ENCODE data around the gene DTX3. TPM values are rescaled to one million over a fixed set of nuclear protein-coding genes. Genes with fewer than 3 reads are reported as not detected.

DTX3 gene
- total RNA-seq, 1 experiment from 2014 or later = 57.0 TPM

DNA sequence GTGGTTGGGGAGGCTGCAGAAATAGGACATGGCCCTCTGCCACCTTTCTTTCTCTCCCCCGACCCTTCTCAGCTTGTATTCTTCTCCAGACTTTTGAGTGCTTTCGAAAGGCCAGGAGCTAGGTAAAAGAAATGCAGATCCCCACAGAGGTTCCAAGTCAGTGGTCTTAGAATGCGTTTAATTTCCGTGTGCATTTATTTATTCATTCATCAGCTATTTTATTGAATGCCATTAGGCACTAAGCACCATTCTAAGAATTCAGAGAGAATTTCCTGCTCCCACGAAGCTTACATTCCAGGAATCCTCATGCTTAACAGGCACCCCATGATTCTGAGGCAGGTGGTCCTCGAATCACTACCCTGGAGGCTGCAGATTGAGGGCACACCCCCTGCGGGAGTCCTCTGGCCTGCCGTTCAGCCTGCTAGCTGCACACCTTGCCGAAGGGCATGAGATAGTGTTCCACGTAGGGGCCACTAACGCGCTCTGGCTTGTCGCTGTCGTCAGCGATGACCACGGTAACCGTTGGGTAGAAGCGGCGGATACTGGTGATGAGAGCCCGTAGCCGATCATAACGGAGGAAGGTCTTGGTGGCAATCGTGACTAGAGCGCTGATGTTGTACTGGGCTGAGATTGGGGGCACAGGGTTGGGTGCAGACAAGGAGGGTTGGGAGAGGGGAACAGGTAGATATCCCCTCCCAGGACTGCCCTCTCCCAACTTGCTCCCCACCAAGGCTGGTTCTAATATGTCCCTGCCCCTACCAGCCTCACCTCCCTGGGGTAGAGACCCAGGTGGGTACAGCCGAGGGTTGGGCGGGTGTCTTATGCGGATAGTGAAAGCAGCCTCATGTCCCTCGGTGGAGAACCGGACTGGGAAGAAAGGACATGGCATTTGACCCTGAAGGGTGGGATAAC is 23.9 kb downstream of the DTX3 start:
- peaks cover 21% of the 10 kb centered on the region for H3K4me1 Mint-ChIP-seq
- H3K4me3 Mint-ChIP-seq = peak overlapping the region; percentile 64
- ChIA-PET CTCF (interaction anchor here (0.9 to 2.1 kb wide), 8 partner anchors 9 to 128 kb away, joined by 3 to 14 read pairs (median 8); partner anchors contain the start of gene ARHGEF25), POLR2A (interaction anchor here (1.1 kb wide), 1 partner anchor 9 kb away, joined by 3 read pairs; no protein-coding TSS in a partner anchor)
- H3K9me3 Mint-ChIP-seq = no peaks in the 10 kb centered on the region
- ATAC-seq (no peak), DNase-seq (ENCODE audit: low spot score) (no peak)
- TF ChIP-seq, protein P1, sequence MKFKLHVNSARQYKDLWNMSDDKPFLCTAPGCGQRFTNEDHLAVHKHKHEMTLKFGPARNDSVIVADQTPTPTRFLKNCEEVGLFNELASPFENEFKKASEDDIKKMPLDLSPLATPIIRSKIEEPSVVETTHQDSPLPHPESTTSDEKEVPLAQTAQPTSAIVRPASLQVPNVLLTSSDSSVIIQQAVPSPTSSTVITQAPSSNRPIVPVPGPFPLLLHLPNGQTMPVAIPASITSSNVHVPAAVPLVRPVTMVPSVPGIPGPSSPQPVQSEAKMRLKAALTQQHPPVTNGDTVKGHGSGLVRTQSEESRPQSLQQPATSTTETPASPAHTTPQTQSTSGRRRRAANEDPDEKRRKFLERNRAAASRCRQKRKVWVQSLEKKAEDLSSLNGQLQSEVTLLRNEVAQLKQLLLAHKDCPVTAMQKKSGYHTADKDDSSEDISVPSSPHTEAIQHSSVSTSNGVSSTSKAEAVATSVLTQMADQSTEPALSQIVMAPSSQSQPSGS (CRISPR knock-in tag; IDR thresholded peaks at IDR 0.05; ENCODE audit: borderline replicate concordance, low read depth) = no peak
- no peak for TF ChIP-seq ZNF138 (CRISPR knock-in tag; conservative IDR thresholded peaks at IDR 0.05)
- peaks cover 98% of the 10 kb centered on the region for H3K27me3 Mint-ChIP-seq (ENCODE audit: low read depth)
- no peaks in the 10 kb centered on the region for H3K36me3 Mint-ChIP-seq
- no peak overlapping the region for H3K27ac Mint-ChIP-seq

DNA sequence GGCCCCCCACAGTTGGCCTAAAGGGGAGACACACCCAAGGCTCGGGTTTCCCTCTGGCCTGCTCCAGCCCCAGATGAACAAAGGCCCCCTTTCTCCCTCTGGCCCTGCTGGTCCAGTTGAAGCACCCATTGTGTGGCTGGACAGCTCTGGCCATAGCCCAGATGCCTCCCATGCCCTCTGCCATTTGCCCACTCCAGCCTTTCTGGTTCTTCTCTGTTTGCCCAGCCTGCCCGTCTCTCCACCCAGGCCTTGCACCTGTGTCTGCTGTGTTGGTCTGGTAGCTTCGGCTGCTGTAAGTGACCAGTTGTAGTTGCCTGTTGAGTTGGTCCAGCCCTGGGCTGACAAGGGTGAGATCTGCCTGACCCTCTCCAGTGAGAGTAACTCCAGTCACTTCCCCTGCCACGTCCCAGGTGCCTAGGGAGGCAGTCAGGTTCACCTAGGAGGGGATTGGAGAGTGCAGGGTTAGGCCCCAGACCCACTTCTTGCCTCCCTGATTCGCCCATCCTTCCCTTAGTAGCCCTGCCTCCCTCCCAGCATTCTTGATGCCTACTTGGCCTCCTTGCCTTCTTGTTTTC is 25.4 kb downstream of the DTX3 start:
- DNase-seq (ENCODE audit: low spot score) = no peak
- TF ChIP-seq ZNF121 (CRISPR knock-in tag; IDR thresholded peaks at IDR 0.05) = no peak
- TF ChIP-seq ZNF423 (CRISPR knock-in tag; IDR thresholded peaks at IDR 0.05) = no peak
- TF ChIP-seq, protein P2, sequence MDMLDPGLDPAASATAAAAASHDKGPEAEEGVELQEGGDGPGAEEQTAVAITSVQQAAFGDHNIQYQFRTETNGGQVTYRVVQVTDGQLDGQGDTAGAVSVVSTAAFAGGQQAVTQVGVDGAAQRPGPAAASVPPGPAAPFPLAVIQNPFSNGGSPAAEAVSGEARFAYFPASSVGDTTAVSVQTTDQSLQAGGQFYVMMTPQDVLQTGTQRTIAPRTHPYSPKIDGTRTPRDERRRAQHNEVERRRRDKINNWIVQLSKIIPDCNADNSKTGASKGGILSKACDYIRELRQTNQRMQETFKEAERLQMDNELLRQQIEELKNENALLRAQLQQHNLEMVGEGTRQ (CRISPR knock-in tag; IDR thresholded peaks at IDR 0.05) = no peak
- no peak for TF ChIP-seq NFATC4 (CRISPR knock-in tag; IDR thresholded peaks at IDR 0.05)
- TF ChIP-seq, protein P3, sequence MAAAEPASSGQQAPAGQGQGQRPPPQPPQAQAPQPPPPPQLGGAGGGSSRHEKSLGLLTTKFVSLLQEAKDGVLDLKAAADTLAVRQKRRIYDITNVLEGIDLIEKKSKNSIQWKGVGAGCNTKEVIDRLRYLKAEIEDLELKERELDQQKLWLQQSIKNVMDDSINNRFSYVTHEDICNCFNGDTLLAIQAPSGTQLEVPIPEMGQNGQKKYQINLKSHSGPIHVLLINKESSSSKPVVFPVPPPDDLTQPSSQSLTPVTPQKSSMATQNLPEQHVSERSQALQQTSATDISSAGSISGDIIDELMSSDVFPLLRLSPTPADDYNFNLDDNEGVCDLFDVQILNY (CRISPR knock-in tag; IDR thresholded peaks at IDR 0.05) = no peak
- TF ChIP-seq TP53 (CRISPR knock-in tag; IDR thresholded peaks at IDR 0.05) = no peak
- H3K27me3 Mint-ChIP-seq (ENCODE audit: low read depth) = peaks cover 97% of the 10 kb centered on the region
- no peak for ATAC-seq
- CTCF ChIA-PET = interaction anchor here (1.3 to 2.7 kb wide), 3 partner anchors 9 to 64 kb away, joined by 3 to 10 read pairs (median 10); partner anchors contain the start of gene OS9
- no peaks in the 10 kb centered on the region for H3K9me3 Mint-ChIP-seq
- H3K36me3 Mint-ChIP-seq = no peaks in the 10 kb centered on the region
- H3K4me3 Mint-ChIP-seq = no peak overlapping the region
- H3K27ac Mint-ChIP-seq = no peak overlapping the region
- H3K4me1 Mint-ChIP-seq = peaks cover 21% of the 10 kb centered on the region
- POLR2A ChIA-PET = no interaction called here

DNA sequence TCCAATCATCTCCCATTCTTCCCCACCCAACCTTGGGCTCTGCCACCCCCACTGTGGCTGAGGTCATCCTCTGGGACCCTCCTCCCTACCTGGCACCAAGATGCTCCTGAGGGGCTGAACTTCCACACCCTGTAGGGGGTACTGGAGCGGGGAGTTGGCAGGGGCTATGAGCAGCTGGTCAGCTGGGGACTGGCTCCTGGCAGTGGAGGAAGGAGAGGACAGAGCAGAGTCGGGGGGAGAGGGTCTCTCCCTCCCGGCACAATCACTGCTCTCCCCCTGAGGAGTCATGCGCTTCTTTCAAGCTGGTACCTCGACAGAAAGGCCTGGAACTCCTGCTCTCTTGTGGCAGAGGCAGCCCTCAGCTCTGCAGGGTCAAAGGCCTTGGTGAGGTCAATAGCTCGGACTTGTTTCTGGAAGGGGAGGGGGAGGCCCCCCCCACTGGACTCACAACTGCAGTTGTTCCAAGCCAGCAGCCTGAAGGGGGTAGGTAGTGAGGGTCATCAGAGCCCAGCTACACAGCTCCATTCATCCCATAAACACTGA is 26.3 kb downstream of the DTX3 start:
- no peaks in the 10 kb centered on the region for H3K9me3 Mint-ChIP-seq
- no peak overlapping the region for H3K27ac Mint-ChIP-seq
- ChIA-PET POLR2A (no interaction called here), CTCF (interaction anchor here (1.0 to 3.2 kb wide), 8 partner anchors 10 to 126 kb away, joined by 3 to 23 read pairs (median 4); partner anchors contain the start of gene OS9)
- peaks cover 21% of the 10 kb centered on the region for H3K4me1 Mint-ChIP-seq
- TF ChIP-seq, protein P4, sequence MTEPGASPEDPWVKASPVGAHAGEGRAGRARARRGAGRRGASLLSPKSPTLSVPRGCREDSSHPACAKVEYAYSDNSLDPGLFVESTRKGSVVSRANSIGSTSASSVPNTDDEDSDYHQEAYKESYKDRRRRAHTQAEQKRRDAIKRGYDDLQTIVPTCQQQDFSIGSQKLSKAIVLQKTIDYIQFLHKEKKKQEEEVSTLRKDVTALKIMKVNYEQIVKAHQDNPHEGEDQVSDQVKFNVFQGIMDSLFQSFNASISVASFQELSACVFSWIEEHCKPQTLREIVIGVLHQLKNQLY (CRISPR knock-in tag; IDR thresholded peaks at IDR 0.05) = no peak
- TF ChIP-seq NR3C1 (CRISPR knock-in tag; conservative IDR thresholded peaks at IDR 0.05; ENCODE audit: low read depth) (no peak), JUN (CRISPR knock-in tag; IDR thresholded peaks at IDR 0.05) (no peak), SMAD3 (CRISPR knock-in tag; IDR thresholded peaks at IDR 0.05; ENCODE audit: borderline replicate concordance) (no peak)
- TF ChIP-seq, protein P5, sequence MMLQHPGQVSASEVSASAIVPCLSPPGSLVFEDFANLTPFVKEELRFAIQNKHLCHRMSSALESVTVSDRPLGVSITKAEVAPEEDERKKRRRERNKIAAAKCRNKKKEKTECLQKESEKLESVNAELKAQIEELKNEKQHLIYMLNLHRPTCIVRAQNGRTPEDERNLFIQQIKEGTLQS (CRISPR knock-in tag; conservative IDR thresholded peaks at IDR 0.05) = no peak
- peaks cover 94% of the 10 kb centered on the region for H3K27me3 Mint-ChIP-seq (ENCODE audit: low read depth)
- ATAC-seq (no peak), DNase-seq (ENCODE audit: low spot score) (no peak)
- H3K4me3 Mint-ChIP-seq = peak overlapping the region; percentile 74; the same call in 1 of the 2 replicates
- H3K36me3 Mint-ChIP-seq = no peaks in the 10 kb centered on the region
